GM12878 (cell line): Measurements from ENCODE around the gene SLC29A2. TPM values are rescaled to one million over a fixed set of nuclear protein-coding genes. Genes with fewer than 3 reads are reported as not detected.

ENCODE experiments used
- BMI1 ChIP-seq: fragments of 450-650 bp; IDR thresholded peaks from 2 replicates; pipeline ENCODE4 v1.6.1; 2016; ENCODE audit warnings: mild to moderate bottlenecking, moderate library complexity, borderline replicate concordance
- BRCA1 ChIP-seq: IDR thresholded peaks from 2 replicates; pipeline ENCODE4 v1.6.1; 2011; ENCODE audit warnings: low read depth, low read length, improper control_type of control experiment
- CBFB ChIP-seq: IDR thresholded peaks from 2 replicates; pipeline ENCODE4 v1.6.1; 2016; ENCODE audit warnings: antibody characterized with exemption, low read depth
- CUX1 ChIP-seq: IDR thresholded peaks from 2 replicates; pipeline ENCODE4 v1.6.1; 2012; ENCODE audit warnings: improper control_type of control experiment, low read depth, low read length; ENCODE audit not compliant: insufficient replicate concordance
- E2F8 ChIP-seq: fragments of 450-650 bp; IDR thresholded peaks from 2 replicates; pipeline ENCODE4 v1.6.1; 2018; ENCODE audit warnings: mild to moderate bottlenecking, low read depth, moderate library complexity; ENCODE audit not compliant: partially characterized antibody
- GATAD2B ChIP-seq: fragments of 450-650 bp; conservative IDR thresholded peaks from 2 replicates; pipeline ENCODE4 v1.6.1; 2017; ENCODE audit warnings: low read depth, mild to moderate bottlenecking, moderate library complexity
- PAX5 ChIP-seq: IDR thresholded peaks from 2 replicates; pipeline ENCODE4 v1.6.1; 2011; ENCODE audit warnings: low read depth, low read length, borderline replicate concordance
- RAD21 ChIP-seq: IDR thresholded peaks from 2 replicates; pipeline ENCODE4 v1.6.1; 2011; ENCODE audit warnings: mild to moderate bottlenecking, low read depth, low read length, moderate library complexity; ENCODE audit not compliant: insufficient read depth
- RAD51 ChIP-seq: fragments of 450-650 bp; IDR thresholded peaks from 2 replicates; pipeline ENCODE4 v1.6.1; 2016; ENCODE audit warnings: moderate library complexity, mild to moderate bottlenecking, inconsistent platforms
- RUNX3 ChIP-seq: IDR thresholded peaks from 2 replicates; pipeline ENCODE4 v1.6.1; 2012; ENCODE audit warnings: low read length, inconsistent platforms
- SIN3A ChIP-seq: IDR thresholded peaks from 2 replicates; pipeline ENCODE4 v1.6.1; 2012; ENCODE audit warnings: low read depth, low read length, improper control_type of control experiment
- SREBF1 ChIP-seq: IDR thresholded peaks from 2 replicates; pipeline ENCODE4 v1.6.1; 2012; ENCODE audit warnings: mild to moderate bottlenecking, low read length
- SUPT20H ChIP-seq: IDR thresholded peaks from 2 replicates; pipeline ENCODE4 v1.6.1; 2011; ENCODE audit warnings: low read depth, mild to moderate bottlenecking, low read length, moderate library complexity, borderline replicate concordance; ENCODE audit not compliant: control insufficient read depth
- ZNF592 ChIP-seq: fragments of 450-650 bp; IDR thresholded peaks from 2 replicates; pipeline ENCODE4 v1.6.1; 2017; ENCODE audit warnings: mild to moderate bottlenecking, moderate library complexity
- ZZZ3 ChIP-seq: IDR thresholded peaks from 2 replicates; pipeline ENCODE4 v1.6.1; 2011; ENCODE audit warnings: low read depth; ENCODE audit not compliant: control insufficient read depth, insufficient read length
- polyA plus RNA-seq, 11 experiments: library from polyadenylated mRNA; depleted of rRNA in 4 of 11; unstranded in 6 of 11; stranded (reverse) in 5 of 11; fragments of >200 nt; fragmentation: Nextera tagmentation in 4 of 11; fragmentation: Illumina TruSeq in 1 of 11; extraction: Ambion mirVana in 4 of 11; extraction: Trizol in 1 of 11; gene quantifications; 1 replicate in 1 of 11; 2 replicates in 10 of 11; pipeline versions ENCODE4 v1.2.1 to v1.2.3, GENCODE V29; 2011 to 2016; ENCODE audit warnings: inconsistent platforms in 2 of 11, missing spikeins in 2 of 11, low read depth in 1 of 11
- total RNA-seq, 4 experiments: library from RNA; depleted of rRNA in 3 of 4; stranded (reverse); fragments of >200 nt in 3 of 4; fragmentation: Illumina TruSeq in 1 of 4; extraction: Trizol in 1 of 4; gene quantifications; 2 replicates each; pipeline versions ENCODE4 v1.2.1 to v1.2.3, GENCODE V29; 2013 to 2021

The SLC29A2 gene
- total and polyA plus RNA-seq, 10 of the 15 experiments (the other 5 are each of a cell fraction or from before 2014, with no cell fraction given), result 0.27 to 7.5 (median 2.2) TPM

GRCh38 chr11:66418168-66418985 lies 46.8 kb upstream of the SLC29A2 start (continued):
- TF ChIP-seq GATAD2B (no peak), BRCA1 (no peak), RAD21 (no peak), CUX1 (no peak), E2F8 (no peak), SUPT20H (no peak), ZNF592 (no peak), PAX5 (0 out of 2 replicates have a peak, but pooled peaks have one; percentile 7), SIN3A (peak; percentile 73; the same call in 1 of the 2 replicates), CBFB (no peak), SREBF1 (no peak), RAD51 (no peak), BMI1 (no peak), ZZZ3 (no peak), RUNX3 (peak; percentile 27; the same call in 1 of the 2 replicates)
